Fibroblast of skin of right quadriceps (primary cell): Measurements from ENCODE around the gene ACSL4.
A peak's percentile ranks its signal among the peaks of the same experiment; 100 is the strongest.
"Not testable (repeated sequence)": the region's sequence is repeated elsewhere in the genome, so short reads cannot be mapped to it uniquely, and the experiment has no call there.

Experiments used
- DNase-seq: peaks from one replicate; pipeline ENCODE4 v3.0.0-alpha.2; 2013

ACSL4 gene

GRCh38 chrX:109732807-109733612 lies at the start of gene ACSL4:
Gene ACSL4, minus strand, starts transcription at chrX:109733257. Its CDS starts 49,894 bp downstream, at chrX:109683363.
- peak; percentile 86 for DNase-seq

GRCh38 chrX:109777749-109778148 lies 44.7 kb upstream of the ACSL4 start:
- DNase-seq: no peak

GRCh38 chrX:109776986-109777385 lies 43.9 kb upstream of the ACSL4 start:
- no peak for DNase-seq

GRCh38 chrX:109776432-109776831 lies 43.4 kb upstream of the ACSL4 start:
- no peak for DNase-seq

- no peak for DNase-seq
These were observed 42.3 kb upstream of the ACSL4 start for GRCh38 chrX:109775386-109775785.

GRCh38 chrX:109774706-109775105 lies 41.6 kb upstream of the ACSL4 start:
- peak; percentile 74 for DNase-seq

- DNase-seq: peak; percentile 8
These were observed 41.1 kb upstream of the ACSL4 start for GRCh38 chrX:109774136-109774535.

- no peak for DNase-seq
These were observed 40.3 kb upstream of the ACSL4 start for GRCh38 chrX:109773374-109773773.

GRCh38 chrX:109770780-109771179 lies 37.7 kb upstream of the ACSL4 start:
- DNase-seq: no peak

- DNase-seq: no peak
These were observed 27.8 kb upstream of the ACSL4 start for GRCh38 chrX:109760922-109761250.

GRCh38 chrX:109760209-109760921 lies 27.3 kb upstream of the ACSL4 start:
- DNase-seq: no peak

- no peak for DNase-seq
These were observed 20.2 kb upstream of the ACSL4 start for GRCh38 chrX:109753256-109753655.

- no peak for DNase-seq
These were observed 18.6 kb upstream of the ACSL4 start for GRCh38 chrX:109751698-109752097.

- DNase-seq: no peak
These were observed 16.1 kb upstream of the ACSL4 start for GRCh38 chrX:109749207-109749606.

GRCh38 chrX:109747681-109748080 lies 14.6 kb upstream of the ACSL4 start:
- DNase-seq: no peak

- no peak for DNase-seq
These were observed 9.7 kb upstream of the ACSL4 start for GRCh38 chrX:109742722-109743121.

GRCh38 chrX:109740896-109741295 lies 7.8 kb upstream of the ACSL4 start:
- DNase-seq: not testable (repeated sequence)

- no peak for DNase-seq
These were observed 7.4 kb upstream of the ACSL4 start for GRCh38 chrX:109740433-109740809.

- no peak for DNase-seq
These were observed 6.8 kb upstream of the ACSL4 start for GRCh38 chrX:109739625-109740432.

- DNase-seq: no peak
These were observed 2.2 kb upstream of the ACSL4 start for GRCh38 chrX:109735202-109735744.

GRCh38 chrX:109733613-109734083 lies 591 bp upstream of the ACSL4 start:
- DNase-seq: no peak

- peak; percentile 72 for DNase-seq
These were observed 848 bp downstream of the ACSL4 start for GRCh38 chrX:109732017-109732801.
